Hepatocyte (in vitro differentiated cells): ENCODE measurements around the gene MAST4. TPM values are rescaled to one million over a fixed set of nuclear protein-coding genes. Genes with fewer than 3 reads are reported as not detected.

ENCODE experiments used
- DNase-seq: peaks from one replicate; pipeline ENCODE4 v3.0.0-alpha.2; 2016; ENCODE audit warnings: low spot score
- H2AFZ ChIP-seq: fragments of 200-600 bp; sonication (generic); 2 replicates; pipeline ENCODE4 v1.6.0; 2016; ENCODE audit warnings: antibody characterized with exemption, mild to moderate bottlenecking
- H3K27ac ChIP-seq: fragments of 200-600 bp; sonication (generic); 2 replicates; pipeline ENCODE4 v1.5.1; 2016; ENCODE audit warnings: mild to moderate bottlenecking
- H3K27me3 ChIP-seq: fragments of 200-600 bp; sonication (generic); 2 replicates; pipeline ENCODE4 v1.6.1; 2016
- H3K36me3 ChIP-seq: fragments of 200-600 bp; sonication (generic); replicated peaks from 2 replicates; pipeline ENCODE4 v1.5.1; 2016; ENCODE audit warnings: low read depth; ENCODE audit not compliant: insufficient read depth
- H3K4me1 ChIP-seq: fragments of 200-600 bp; sonication (generic); 2 replicates; pipeline ENCODE4 v1.5.1; 2016; ENCODE audit warnings: mild to moderate bottlenecking, moderate library complexity; ENCODE audit not compliant: insufficient read depth
- H3K4me2 ChIP-seq: fragments of 200-600 bp; sonication (generic); 2 replicates; pipeline ENCODE4 v1.6.0; 2016
- H3K4me3 ChIP-seq: fragments of 200-600 bp; sonication (generic); 2 replicates; pipeline ENCODE4 v1.5.1; 2016; ENCODE audit warnings: mild to moderate bottlenecking
- H3K79me2 ChIP-seq: fragments of 200-600 bp; sonication (generic); 2 replicates; pipeline ENCODE4 v1.6.0; 2017; ENCODE audit warnings: mild to moderate bottlenecking
- H3K9me2 ChIP-seq: fragments of 200-600 bp; sonication (generic); replicated peaks from 2 replicates; pipeline ENCODE4 v1.6.0; 2017; ENCODE audit warnings: mild to moderate bottlenecking; ENCODE audit not compliant: insufficient read depth
- H3K9me3 ChIP-seq: fragments of 200-600 bp; sonication (generic); 2 replicates; pipeline ENCODE4 v1.5.1; 2016; ENCODE audit warnings: low read depth, mild to moderate bottlenecking
- H4K20me1 ChIP-seq: fragments of 200-600 bp; sonication (generic); 2 replicates; pipeline ENCODE4 v1.6.0; 2016; ENCODE audit warnings: mild to moderate bottlenecking; ENCODE audit not compliant: insufficient read depth, poor library complexity, severe bottlenecking
- CTCF ChIP-seq: fragments of 200-600 bp; sonication (generic); IDR thresholded peaks from 2 replicates; pipeline ENCODE4 v1.5.1; 2016; ENCODE audit warnings: antibody characterized with exemption, mild to moderate bottlenecking; ENCODE audit not compliant: poor library complexity
- EZH2 ChIP-seq: fragments of 200-600 bp; sonication (generic); IDR thresholded peaks from 2 replicates; pipeline ENCODE4 v1.6.1; 2016; ENCODE audit warnings: antibody characterized with exemption, mild to moderate bottlenecking, borderline replicate concordance
- EZH2phosphoT487 ChIP-seq: fragments of 200-600 bp; sonication (generic); IDR thresholded peaks from one replicate; pipeline ENCODE4 v1.6.1; 2018; ENCODE audit warnings: antibody characterized with exemption, mild to moderate bottlenecking, low read depth, moderate library complexity; ENCODE audit not compliant: unreplicated experiment, severe bottlenecking
- WGBS: methylation state at CpG from one replicate; pipeline ENCODE4 v1.1.6; 2016; ENCODE audit warnings: low lambda C conversion rate; ENCODE audit errors: missing lambda C conversion rate; 5-methylcytosine and 5-hydroxymethylcytosine counted together
- polyA plus RNA-seq: library from polyadenylated mRNA; unstranded; fragments of >200 nt; fragmentation: Nextera tagmentation; extraction: Ambion mirVana; gene quantifications from 2 replicates; pipeline ENCODE4 v1.2.1, GENCODE V29; 2016
- total RNA-seq: library from RNA; depleted of rRNA; stranded (reverse); fragments of >200 nt; gene quantifications from 2 replicates; pipeline ENCODE4 v1.2.3, GENCODE V29; 2014

Gene MAST4
- total and polyA plus RNA-seq, 2 experiments from 2014 or later, result 11.7 to 13.2 TPM

GRCh38 chr5:66660396-66660795, 64.2 kb downstream of the MAST4 start:
- Histone ChIP-seq H3K4me2 (no peak overlapping the region), H4K20me1 (no peaks in the 10 kb centered on the region), H3K79me2 (no peaks in the 10 kb centered on the region), H2AFZ (no peak overlapping the region), H3K9me3 (no peaks in the 10 kb centered on the region), H3K9me2 (no peaks in the 10 kb centered on the region), H3K36me3 (no peaks in the 10 kb centered on the region), H3K4me3 (no peak overlapping the region), H3K27me3 (no peaks in the 10 kb centered on the region), H3K4me1 (no peaks in the 10 kb centered on the region), H3K27ac (no peak overlapping the region)
- WGBS, result 50% methylated on average over 1 of the region's 1 CpG
- no peak for DNase-seq
- TF ChIP-seq EZH2phosphoT487, result no peak
- TF ChIP-seq CTCF, result no peak
- TF ChIP-seq EZH2, result no peak

GRCh38 chr5:66661149-66661548, 65.0 kb downstream of the MAST4 start:
- Histone ChIP-seq H2AFZ (no peak overlapping the region), H3K27ac (no peak overlapping the region), H3K4me2 (no peak overlapping the region), H3K9me2 (no peaks in the 10 kb centered on the region), H3K36me3 (no peaks in the 10 kb centered on the region), H3K79me2 (no peaks in the 10 kb centered on the region), H3K9me3 (no peaks in the 10 kb centered on the region), H3K4me3 (no peak overlapping the region), H3K27me3 (no peaks in the 10 kb centered on the region), H3K4me1 (no peaks in the 10 kb centered on the region), H4K20me1 (no peaks in the 10 kb centered on the region)
- TF ChIP-seq EZH2phosphoT487 (no peak), CTCF (no peak), EZH2 (no peak)
- 61% methylated on average over 3 of the region's 3 CpGs for WGBS
- DNase-seq, result no peak

- Histone ChIP-seq H3K36me3 (no peaks in the 10 kb centered on the region), H3K4me1 (no peaks in the 10 kb centered on the region), H3K27me3 (no peaks in the 10 kb centered on the region), H3K27ac (no peak overlapping the region), H3K4me3 (no peak overlapping the region), H3K9me2 (no peaks in the 10 kb centered on the region), H3K79me2 (no peaks in the 10 kb centered on the region), H4K20me1 (no peaks in the 10 kb centered on the region), H3K9me3 (no peaks in the 10 kb centered on the region), H3K4me2 (no peak overlapping the region), H2AFZ (no peak overlapping the region)
- WGBS, result 89% methylated on average over 3 of the region's 3 CpGs
- TF ChIP-seq CTCF, result no peak
- no peak for TF ChIP-seq EZH2phosphoT487
- TF ChIP-seq EZH2, result no peak
- peak; percentile 14 for DNase-seq
These were observed 70.6 kb downstream of the MAST4 start for GRCh38 chr5:66666778-66667177.
